ENCODE measurements around the gene CXADR. TPM values are rescaled to one million over a fixed set of nuclear protein-coding genes. Genes with fewer than 3 reads are reported as not detected.

Gene CXADR
- 13.8 and 17.7 TPM in 2 replicates for total RNA-seq

GRCh38 chr21:17512253-17513213 lies at the start of gene CXADR:
TSS of gene CXADR (plus strand) at chr21:17513043. CDS start at chr21:17513130, 87 bp downstream.

DNA sequence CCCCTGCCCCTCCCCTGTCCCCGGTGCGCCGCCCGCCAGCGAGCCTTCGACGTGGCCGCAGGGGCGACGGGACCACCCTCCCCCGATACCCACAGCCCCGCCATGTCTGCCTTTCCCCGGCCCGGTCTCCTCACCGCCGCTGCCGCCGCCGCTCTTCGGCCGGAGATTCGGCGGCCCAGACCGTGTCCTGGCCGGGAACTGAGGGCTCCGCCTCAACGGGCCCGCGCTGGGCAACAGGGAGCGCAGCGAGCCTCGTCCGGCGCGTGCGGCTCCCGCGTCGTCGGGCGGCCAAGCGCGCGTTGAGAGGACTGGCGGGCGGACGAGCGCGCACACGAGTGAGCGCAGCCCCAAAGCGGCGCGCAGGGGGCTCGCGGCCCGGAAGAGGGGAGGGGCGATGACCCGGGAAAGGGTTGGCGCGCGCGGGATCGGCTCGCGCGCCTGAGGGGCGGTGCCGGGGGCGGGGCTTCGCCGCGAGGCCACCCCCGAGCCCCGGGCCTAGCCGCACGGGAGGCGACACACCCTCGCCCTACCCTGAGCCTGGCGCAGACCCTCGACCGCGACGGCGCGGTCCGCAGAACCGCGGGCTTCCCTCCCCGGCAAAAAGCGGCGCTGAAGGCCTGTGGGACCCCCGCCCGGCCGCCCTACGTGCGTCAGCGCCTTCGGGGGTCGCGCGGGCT lies 99.9 kb downstream of the CXADR start, which contains the start of gene BTG3:
Gene BTG3, minus strand, starts transcription at position 337 of the 677 bp plus-strand sequence. CDS start 3,757 bp downstream, outside the sequence.

Small RNAs within 50 kb of the gene (small RNA-seq; reads per million reads assigned to genes)
- not detected for gene RF00019
- not detected for gene RN7SL163P
- gene RPL39P40: not detected

Other genes with a start within 250 kb of the CXADR start
- 41.9 and 44.4 TPM in 2 replicates for gene BTG3, start 99.9 kb downstream of the CXADR start, total RNA-seq

Measured in thoracic aorta endothelial cell (primary cell).